Neural progenitor cell (in vitro differentiated cells): ENCODE measurements around the gene LRRC58.

Experiments used
- EZH2 ChIP-seq: fragments of 200-600 bp; sonication (generic); IDR thresholded peaks from 2 replicates; pipeline ENCODE4 v1.6.1; 2017; ENCODE audit warnings: antibody characterized with exemption, mild to moderate bottlenecking, moderate library complexity
- EZH2phosphoT487 ChIP-seq: fragments of 200-600 bp; sonication (generic); IDR thresholded peaks from 2 replicates; pipeline ENCODE4 v1.6.1; 2017; ENCODE audit warnings: antibody characterized with exemption
- TF ChIP-seq, protein P1 (sequence below): fragments of 200-600 bp; sonication (generic); IDR thresholded peaks from 2 replicates; pipeline ENCODE4 v1.5.1; 2017; ENCODE audit warnings: antibody characterized with exemption, mild to moderate bottlenecking

GRCh38 chr3:120298996-120299395 lies 50.2 kb downstream of the LRRC58 start:
- TF ChIP-seq, protein P1, sequence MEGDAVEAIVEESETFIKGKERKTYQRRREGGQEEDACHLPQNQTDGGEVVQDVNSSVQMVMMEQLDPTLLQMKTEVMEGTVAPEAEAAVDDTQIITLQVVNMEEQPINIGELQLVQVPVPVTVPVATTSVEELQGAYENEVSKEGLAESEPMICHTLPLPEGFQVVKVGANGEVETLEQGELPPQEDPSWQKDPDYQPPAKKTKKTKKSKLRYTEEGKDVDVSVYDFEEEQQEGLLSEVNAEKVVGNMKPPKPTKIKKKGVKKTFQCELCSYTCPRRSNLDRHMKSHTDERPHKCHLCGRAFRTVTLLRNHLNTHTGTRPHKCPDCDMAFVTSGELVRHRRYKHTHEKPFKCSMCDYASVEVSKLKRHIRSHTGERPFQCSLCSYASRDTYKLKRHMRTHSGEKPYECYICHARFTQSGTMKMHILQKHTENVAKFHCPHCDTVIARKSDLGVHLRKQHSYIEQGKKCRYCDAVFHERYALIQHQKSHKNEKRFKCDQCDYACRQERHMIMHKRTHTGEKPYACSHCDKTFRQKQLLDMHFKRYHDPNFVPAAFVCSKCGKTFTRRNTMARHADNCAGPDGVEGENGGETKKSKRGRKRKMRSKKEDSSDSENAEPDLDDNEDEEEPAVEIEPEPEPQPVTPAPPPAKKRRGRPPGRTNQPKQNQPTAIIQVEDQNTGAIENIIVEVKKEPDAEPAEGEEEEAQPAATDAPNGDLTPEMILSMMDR = no peak
- no peak for TF ChIP-seq EZH2phosphoT487
- TF ChIP-seq EZH2 = no peak
